Testis (tissue), 2 donors: ENCODE data around the gene LRRC1.

Experiments used
- POLR2A ChIP-seq: fragments of 450-650 bp; IDR thresholded peaks from one replicate; pipeline ENCODE4 v1.6.1; 2017; ENCODE audit warnings: antibody characterized with exemption, mild to moderate bottlenecking, moderate library complexity
- TF ChIP-seq, protein P1 (sequence below), 3 experiments: fragments of 450-650 bp in 2 of 3; fragments of 200-600 bp in 1 of 3; sonication (generic) in 1 of 3; IDR thresholded peaks; one replicate each; pipeline ENCODE4 v1.5.1; 2016 to 2019; ENCODE audit warnings: antibody characterized with exemption in 3 of 3, mild to moderate bottlenecking in 2 of 3, moderate library complexity in 1 of 3

DNA sequence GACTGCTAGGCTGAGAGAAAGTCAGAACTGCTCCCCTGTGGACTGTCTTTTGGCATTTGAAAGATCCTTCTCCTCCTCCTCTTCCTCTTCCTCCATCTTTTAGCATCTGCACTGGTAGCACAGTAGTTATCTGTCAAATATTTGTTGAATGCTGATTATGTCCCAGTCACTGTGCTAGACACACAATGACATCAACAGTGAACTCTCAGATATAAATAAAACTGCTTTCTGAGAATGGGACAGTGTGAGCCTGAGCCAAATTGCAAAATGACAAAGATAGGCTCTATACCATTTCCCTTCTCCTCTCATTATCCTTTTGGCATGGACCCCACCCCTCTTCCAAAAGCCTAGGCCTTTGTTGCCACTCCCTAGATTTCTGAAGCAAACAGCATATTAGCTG is 27.9 kb upstream of the LRRC1 start:
- TF ChIP-seq, protein P1, sequence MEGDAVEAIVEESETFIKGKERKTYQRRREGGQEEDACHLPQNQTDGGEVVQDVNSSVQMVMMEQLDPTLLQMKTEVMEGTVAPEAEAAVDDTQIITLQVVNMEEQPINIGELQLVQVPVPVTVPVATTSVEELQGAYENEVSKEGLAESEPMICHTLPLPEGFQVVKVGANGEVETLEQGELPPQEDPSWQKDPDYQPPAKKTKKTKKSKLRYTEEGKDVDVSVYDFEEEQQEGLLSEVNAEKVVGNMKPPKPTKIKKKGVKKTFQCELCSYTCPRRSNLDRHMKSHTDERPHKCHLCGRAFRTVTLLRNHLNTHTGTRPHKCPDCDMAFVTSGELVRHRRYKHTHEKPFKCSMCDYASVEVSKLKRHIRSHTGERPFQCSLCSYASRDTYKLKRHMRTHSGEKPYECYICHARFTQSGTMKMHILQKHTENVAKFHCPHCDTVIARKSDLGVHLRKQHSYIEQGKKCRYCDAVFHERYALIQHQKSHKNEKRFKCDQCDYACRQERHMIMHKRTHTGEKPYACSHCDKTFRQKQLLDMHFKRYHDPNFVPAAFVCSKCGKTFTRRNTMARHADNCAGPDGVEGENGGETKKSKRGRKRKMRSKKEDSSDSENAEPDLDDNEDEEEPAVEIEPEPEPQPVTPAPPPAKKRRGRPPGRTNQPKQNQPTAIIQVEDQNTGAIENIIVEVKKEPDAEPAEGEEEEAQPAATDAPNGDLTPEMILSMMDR (IDR thresholded peaks at IDR 0.05), result no peak
- no peak for TF ChIP-seq POLR2A
